ENCODE measurements around the gene CREB3L2. TPM values are rescaled to one million over a fixed set of nuclear protein-coding genes. Genes with fewer than 3 reads are reported as not detected.
A peak's percentile ranks its signal among the peaks of the same experiment; 100 is the strongest.
"Not testable (repeated sequence)": the region's sequence is repeated elsewhere in the genome, so short reads cannot be mapped to it uniquely, and the experiment has no call there.

Gene CREB3L2
- total and polyA plus RNA-seq, 7 donors: 2.2 to 14.7 (median 6.7) TPM

DNA sequence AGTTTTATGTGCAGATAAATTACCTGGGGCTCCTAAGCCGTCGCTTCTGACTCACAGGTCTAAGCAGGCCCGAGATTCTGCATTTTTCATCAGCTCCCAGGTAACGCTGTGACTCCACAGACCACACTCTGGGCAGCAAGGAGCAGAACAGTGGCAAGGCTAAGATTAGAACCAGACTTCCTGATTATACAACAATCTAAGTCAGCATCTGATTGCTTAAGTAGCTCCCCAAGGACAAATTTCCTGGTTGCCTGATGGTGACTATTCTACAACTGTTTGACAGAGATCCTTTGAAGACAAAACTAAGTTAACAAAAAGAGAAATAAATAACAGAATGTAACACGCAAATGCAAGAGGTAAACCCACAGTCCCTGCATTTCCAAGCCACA lies 69.0 kb downstream of the CREB3L2 start:
- H3K4me1 ChIP-seq: peaks cover 41% of the 10 kb centered on the region
- intact Hi-C loops (cut with DNase I): no loop called here

DNA sequence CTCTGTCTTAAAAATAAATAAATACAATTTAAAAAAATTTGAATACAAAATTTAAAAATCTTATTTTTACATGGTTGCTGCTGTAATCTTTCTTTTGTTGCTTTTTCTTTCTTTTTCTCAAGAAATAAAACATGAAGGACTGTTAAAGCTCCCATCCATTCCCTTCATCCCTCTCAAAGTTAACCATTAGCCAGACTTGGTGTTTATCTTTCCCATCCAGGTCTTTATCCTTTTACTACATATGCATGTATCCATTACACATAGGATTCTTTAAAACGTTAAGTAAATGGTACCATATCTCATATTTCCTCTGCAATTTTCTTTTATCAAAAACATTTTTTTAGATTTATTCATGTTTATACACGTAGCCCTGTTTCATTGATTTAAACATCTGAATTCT lies 70.1 kb downstream of the CREB3L2 start:
- Histone ChIP-seq H3K27me3 (ENCODE audit: insufficient read depth in 3 of 3, low read length in 2 of 3) (no peaks in the 10 kb centered on the region), H3K4me3 (no peak overlapping the region), H3K27ac (no peak overlapping the region), H3K4me1 (peaks cover 33% of the 10 kb centered on the region), H3K9me3 (no peaks in the 10 kb centered on the region), H3K36me3 (ENCODE audit: insufficient read depth in 1 of 2, low read depth in 1 of 2) (peaks cover 0 to 9% of the 10 kb centered on the region in 2 donors)
- intact Hi-C loops (cut with DNase I): no loop called here
- ATAC-seq: no peak
- WGBS, 3 donors: 68 to 82% (median 70%) methylated on average over 2 of the region's 2 CpGs
- TF ChIP-seq, protein P1, sequence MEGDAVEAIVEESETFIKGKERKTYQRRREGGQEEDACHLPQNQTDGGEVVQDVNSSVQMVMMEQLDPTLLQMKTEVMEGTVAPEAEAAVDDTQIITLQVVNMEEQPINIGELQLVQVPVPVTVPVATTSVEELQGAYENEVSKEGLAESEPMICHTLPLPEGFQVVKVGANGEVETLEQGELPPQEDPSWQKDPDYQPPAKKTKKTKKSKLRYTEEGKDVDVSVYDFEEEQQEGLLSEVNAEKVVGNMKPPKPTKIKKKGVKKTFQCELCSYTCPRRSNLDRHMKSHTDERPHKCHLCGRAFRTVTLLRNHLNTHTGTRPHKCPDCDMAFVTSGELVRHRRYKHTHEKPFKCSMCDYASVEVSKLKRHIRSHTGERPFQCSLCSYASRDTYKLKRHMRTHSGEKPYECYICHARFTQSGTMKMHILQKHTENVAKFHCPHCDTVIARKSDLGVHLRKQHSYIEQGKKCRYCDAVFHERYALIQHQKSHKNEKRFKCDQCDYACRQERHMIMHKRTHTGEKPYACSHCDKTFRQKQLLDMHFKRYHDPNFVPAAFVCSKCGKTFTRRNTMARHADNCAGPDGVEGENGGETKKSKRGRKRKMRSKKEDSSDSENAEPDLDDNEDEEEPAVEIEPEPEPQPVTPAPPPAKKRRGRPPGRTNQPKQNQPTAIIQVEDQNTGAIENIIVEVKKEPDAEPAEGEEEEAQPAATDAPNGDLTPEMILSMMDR (IDR thresholded peaks at IDR 0.05): no peak
- DNase-seq: no peak

More for the DNA sequence above, 69.0 kb downstream of the CREB3L2 start:
- peak in 3 of 4 donors; percentile 59 to 64 (median 60) for ATAC-seq
- Histone ChIP-seq H3K27me3 (ENCODE audit: insufficient read depth in 3 of 3, low read length in 2 of 3) (no peaks in the 10 kb centered on the region), H3K27ac (peak overlapping the region; percentile 62), H3K9me3 (no peaks in the 10 kb centered on the region), H3K36me3 (ENCODE audit: insufficient read depth in 1 of 2, low read depth in 1 of 2) (peaks cover 0 to 2% of the 10 kb centered on the region in 2 donors), H3K4me3 (no peak overlapping the region)
- no peak for DNase-seq
- TF ChIP-seq, protein P1 (IDR thresholded peaks at IDR 0.05): no peak
- WGBS, 3 donors: 43 to 57% (median 49%) methylated on average over 5 of the region's 5 CpGs

GRCh38 chr7:137930581-137930980 lies 71.3 kb downstream of the CREB3L2 start:
- H3K4me1 ChIP-seq: peaks cover 21% of the 10 kb centered on the region
- no peak overlapping the region for H3K4me3 ChIP-seq
- ATAC-seq: no peak
- peaks cover 0 to 14% of the 10 kb centered on the region in 2 donors for H3K36me3 ChIP-seq (ENCODE audit: insufficient read depth in 1 of 2, low read depth in 1 of 2)
- DNase-seq: no peak
- no peak overlapping the region for H3K27ac ChIP-seq
- no peaks in the 10 kb centered on the region for H3K9me3 ChIP-seq
- 74 to 84% (median 83%) methylated on average over 2 of the region's 2 CpGs for WGBS, 3 donors
- TF ChIP-seq, protein P1 (IDR thresholded peaks at IDR 0.05): no peak
- no peaks in the 10 kb centered on the region for H3K27me3 ChIP-seq (ENCODE audit: insufficient read depth in 3 of 3, low read length in 2 of 3)
- intact Hi-C loops (cut with DNase I): no loop called here

DNA sequence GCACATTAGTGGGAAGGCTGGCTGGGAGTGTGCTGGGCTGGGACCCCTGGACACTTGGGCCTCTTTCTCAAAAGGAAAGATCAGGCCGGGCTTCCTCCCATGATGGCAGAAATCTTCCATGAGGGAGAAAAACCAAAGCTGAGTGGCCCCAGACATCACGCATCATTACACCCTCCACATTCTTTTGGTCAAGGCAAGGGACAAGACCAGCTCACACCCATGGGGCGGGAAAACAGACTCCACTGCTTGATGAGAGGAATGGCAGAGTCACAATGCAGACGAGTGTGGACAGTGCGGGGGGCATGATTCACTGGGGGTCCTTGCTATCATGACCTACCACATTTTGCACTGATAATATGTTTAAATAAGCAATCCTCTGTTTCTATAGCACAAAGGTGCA lies 73.3 kb downstream of the CREB3L2 start:
- no peaks in the 10 kb centered on the region for H3K9me3 ChIP-seq
- ATAC-seq (no peak), DNase-seq (no peak)
- no peak overlapping the region for H3K4me3 ChIP-seq
- no peak overlapping the region for H3K27ac ChIP-seq
- TF ChIP-seq, protein P1 (IDR thresholded peaks at IDR 0.05): no peak
- H3K36me3 ChIP-seq (ENCODE audit: insufficient read depth in 1 of 2, low read depth in 1 of 2): peaks cover 0 to 17% of the 10 kb centered on the region in 2 donors
- no peaks in the 10 kb centered on the region for H3K27me3 ChIP-seq (ENCODE audit: insufficient read depth in 3 of 3, low read length in 2 of 3)
- 98% methylated on average over 5 of the region's 5 CpGs for WGBS, 3 donors
- peaks cover 14% of the 10 kb centered on the region for H3K4me1 ChIP-seq
- intact Hi-C loops (cut with DNase I): no loop called here

DNA sequence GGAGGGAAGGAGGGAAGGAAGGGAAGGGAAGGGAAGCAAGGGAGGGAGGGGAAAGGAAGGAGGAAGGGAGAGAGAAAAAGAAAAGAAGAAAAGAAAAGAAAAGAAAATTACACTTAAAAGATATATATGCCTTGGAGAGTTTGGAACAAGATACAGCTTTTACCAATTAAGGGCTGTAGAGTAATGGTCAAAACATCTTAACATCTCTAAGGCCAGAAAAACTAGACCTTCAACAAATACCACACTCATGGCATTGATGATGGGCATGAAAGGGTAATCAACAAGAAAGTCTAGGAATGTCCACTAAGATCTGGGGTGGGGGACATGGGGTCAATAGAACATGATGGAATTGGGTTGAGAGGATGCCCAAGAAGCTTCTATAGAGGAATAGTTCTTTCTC lies 74.5 kb downstream of the CREB3L2 start:
- H3K9me3 ChIP-seq: no peaks in the 10 kb centered on the region
- intact Hi-C loops (cut with DNase I): no loop called here
- ATAC-seq: no peak
- no peak for DNase-seq
- peaks cover 1% of the 10 kb centered on the region for H3K4me1 ChIP-seq
- TF ChIP-seq, protein P1 (IDR thresholded peaks at IDR 0.05): no peak
- no peak overlapping the region for H3K27ac ChIP-seq
- H3K36me3 ChIP-seq (ENCODE audit: insufficient read depth in 1 of 2, low read depth in 1 of 2): peaks cover 0 to 17% of the 10 kb centered on the region in 2 donors
- no peaks in the 10 kb centered on the region for H3K27me3 ChIP-seq (ENCODE audit: insufficient read depth in 3 of 3, low read length in 2 of 3)
- H3K4me3 ChIP-seq: no peak overlapping the region

GRCh38 chr7:137926206-137926605 lies 75.7 kb downstream of the CREB3L2 start:
- H3K36me3 ChIP-seq (ENCODE audit: insufficient read depth in 1 of 2, low read depth in 1 of 2): peaks cover 0 to 17% of the 10 kb centered on the region in 2 donors
- intact Hi-C loops (cut with DNase I): not testable (repeated sequence)

More at GRCh38 chr7:137926206-137926605, 75.7 kb downstream of the CREB3L2 start:
- not testable (repeated sequence) for H3K4me1 ChIP-seq; H3K9me3 ChIP-seq; H3K4me3 ChIP-seq; H3K27me3 ChIP-seq (ENCODE audit: insufficient read depth in 3 of 3, low read length in 2 of 3); DNase-seq; ATAC-seq; H3K27ac ChIP-seq
- 97 to 98% (median 98%) methylated on average over 6 of the region's 6 CpGs for WGBS, 3 donors

Measured in psoas muscle (tissue), 8 donors.